GM19455 (cell line): ENCODE results near the gene MLXIPL.
A peak's percentile ranks its signal among the peaks of the same experiment; 100 is the strongest.
"Not testable (repeated sequence)": the region's sequence is repeated elsewhere in the genome, so short reads cannot be mapped to it uniquely, and the experiment has no call there.

Experiments used
- ATAC-seq: cut with Tn5 transposase; IDR thresholded peaks from one replicate; pipeline ENCODE4 v1.9.1; 2021; ENCODE audit not compliant: unreplicated experiment

Gene MLXIPL

GRCh38 chr7:73623798-73624668, at the start of gene MLXIPL:
Gene MLXIPL, minus strand, starts transcription at chr7:73624522. Its CDS starts 30 bp downstream, at chr7:73624492.
- no peak for ATAC-seq

- ATAC-seq: no peak
Observed at GRCh38 chr7:73671857-73672445, 47.6 kb upstream of the MLXIPL start.

GRCh38 chr7:73671322-73671661, 47.0 kb upstream of the MLXIPL start:
- no peak for ATAC-seq

GRCh38 chr7:73669858-73670385, 45.6 kb upstream of the MLXIPL start:
- ATAC-seq: no peak

GRCh38 chr7:73669288-73669701, 45.0 kb upstream of the MLXIPL start:
- no peak for ATAC-seq

GRCh38 chr7:73668886-73669230, 44.5 kb upstream of the MLXIPL start:
- no peak for ATAC-seq

GRCh38 chr7:73668103-73668885, 44.0 kb upstream of the MLXIPL start:
- no peak for ATAC-seq

GRCh38 chr7:73667344-73668102, 43.2 kb upstream of the MLXIPL start, which contains the start of gene VPS37D:
Gene VPS37D, plus strand, starts transcription at chr7:73667831. Its CDS starts 128 bp downstream, at chr7:73667959.
- peak; percentile 86 for ATAC-seq

- no peak for ATAC-seq
Observed at GRCh38 chr7:73663033-73663432, 38.7 kb upstream of the MLXIPL start.

- not testable (repeated sequence) for ATAC-seq
Observed at GRCh38 chr7:73660594-73660993, 36.3 kb upstream of the MLXIPL start.

GRCh38 chr7:73659983-73660382, 35.7 kb upstream of the MLXIPL start:
- no peak for ATAC-seq

GRCh38 chr7:73655309-73655708, 31.0 kb upstream of the MLXIPL start:
- ATAC-seq: not testable (repeated sequence)

- ATAC-seq: no peak
Observed at GRCh38 chr7:73652541-73652949, 28.2 kb upstream of the MLXIPL start.

GRCh38 chr7:73650524-73650923, 26.2 kb upstream of the MLXIPL start:
- no peak for ATAC-seq

GRCh38 chr7:73649576-73649975, 25.3 kb upstream of the MLXIPL start:
- ATAC-seq: no peak

GRCh38 chr7:73648593-73649332, 24.4 kb upstream of the MLXIPL start:
- ATAC-seq: no peak

GRCh38 chr7:73647725-73648592, 23.6 kb upstream of the MLXIPL start:
- no peak for ATAC-seq

GRCh38 chr7:73646785-73647724, 22.7 kb upstream of the MLXIPL start:
- no peak for ATAC-seq
